HG02870 (cell line): ENCODE data around the gene SEMA3C.

ENCODE experiments used
- ATAC-seq: cut with Tn5 transposase; IDR thresholded peaks from one replicate; pipeline ENCODE4 v1.9.1; 2021; ENCODE audit warnings: mild to moderate bottlenecking, moderate library complexity; ENCODE audit not compliant: unreplicated experiment

The SEMA3C gene

DNA sequence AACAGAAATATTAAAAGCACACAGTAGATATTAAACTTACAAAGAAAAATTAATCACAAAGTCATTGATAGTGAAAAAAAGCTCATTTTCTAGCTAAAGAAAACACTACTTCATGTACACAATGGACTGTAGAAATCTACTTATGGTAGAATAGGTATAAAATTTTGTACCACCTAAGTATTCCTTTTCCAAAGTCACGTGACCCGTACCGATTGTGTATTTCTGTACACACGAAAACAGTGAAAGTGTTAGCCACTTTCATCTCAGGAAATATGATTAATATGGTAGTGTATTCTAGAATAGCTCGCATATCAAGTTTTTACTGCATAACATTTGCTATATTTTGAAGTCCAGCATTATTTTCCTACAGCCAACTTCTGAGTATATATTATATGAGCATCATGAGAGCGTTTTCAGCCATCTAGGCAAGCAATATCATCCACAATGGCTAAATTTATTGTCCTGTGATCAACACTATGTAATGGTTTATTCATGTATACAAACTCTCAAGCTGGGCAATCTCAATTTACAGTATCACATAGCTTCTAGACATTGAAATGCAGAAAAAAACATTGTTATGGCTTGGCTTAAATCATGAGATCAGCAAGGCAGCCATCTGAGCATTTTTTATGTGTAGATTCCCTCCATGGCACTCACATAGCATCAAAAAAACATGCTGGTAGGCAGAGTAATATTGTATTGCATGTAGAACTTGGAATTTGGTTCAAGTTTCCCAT, 165.7 kb downstream of the SEMA3C start:
- no peak for ATAC-seq

GRCh38 chr7:80749270-80749669, 169.6 kb downstream of the SEMA3C start:
- ATAC-seq = no peak

- no peak for ATAC-seq
Measured at GRCh38 chr7:80748363-80749042, 170.3 kb downstream of the SEMA3C start.

- no peak for ATAC-seq
Measured at GRCh38 chr7:80740778-80741545, 177.9 kb downstream of the SEMA3C start.

- ATAC-seq = no peak
Measured at GRCh38 chr7:80736371-80737125, 182.3 kb downstream of the SEMA3C start.

DNA sequence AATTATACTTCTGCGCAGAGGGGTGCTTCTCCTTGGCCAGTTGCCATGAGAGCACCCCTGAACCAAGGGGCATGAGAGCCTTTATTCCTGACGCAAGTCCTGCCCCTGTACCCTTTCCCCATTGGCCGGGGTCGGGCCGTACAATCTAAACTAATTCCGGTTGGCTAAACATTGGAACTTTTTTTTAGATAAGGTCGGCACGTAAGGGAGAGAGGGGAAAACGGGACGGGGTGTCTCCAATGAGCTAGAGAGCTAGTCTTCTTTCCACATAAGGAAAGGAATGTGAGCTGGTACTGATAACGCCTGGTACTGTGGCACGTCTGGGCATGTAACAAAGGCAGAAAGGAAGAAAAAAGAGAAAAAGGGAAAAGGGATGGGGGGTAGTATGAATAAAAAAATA, 183.5 kb downstream of the SEMA3C start:
- no peak for ATAC-seq

DNA sequence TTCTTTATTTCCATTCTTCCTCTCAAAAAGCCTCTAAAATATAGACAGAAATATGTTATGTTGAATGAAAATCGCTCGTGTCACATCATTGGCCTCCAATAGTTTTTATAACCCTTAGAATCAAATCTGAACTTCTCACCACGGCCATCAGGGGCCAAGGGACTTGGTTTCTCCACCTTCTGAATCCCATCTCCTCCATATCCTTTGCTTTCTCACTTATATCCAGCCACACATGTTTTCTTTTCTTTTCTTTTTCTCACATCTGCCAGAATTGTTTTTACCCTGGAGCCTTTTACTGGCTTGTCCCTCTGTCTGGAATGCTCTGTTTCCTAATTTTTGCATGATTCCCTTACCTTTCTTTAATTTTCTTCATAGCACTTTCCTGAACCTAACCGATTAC, 184.8 kb downstream of the SEMA3C start:
- no peak for ATAC-seq

DNA sequence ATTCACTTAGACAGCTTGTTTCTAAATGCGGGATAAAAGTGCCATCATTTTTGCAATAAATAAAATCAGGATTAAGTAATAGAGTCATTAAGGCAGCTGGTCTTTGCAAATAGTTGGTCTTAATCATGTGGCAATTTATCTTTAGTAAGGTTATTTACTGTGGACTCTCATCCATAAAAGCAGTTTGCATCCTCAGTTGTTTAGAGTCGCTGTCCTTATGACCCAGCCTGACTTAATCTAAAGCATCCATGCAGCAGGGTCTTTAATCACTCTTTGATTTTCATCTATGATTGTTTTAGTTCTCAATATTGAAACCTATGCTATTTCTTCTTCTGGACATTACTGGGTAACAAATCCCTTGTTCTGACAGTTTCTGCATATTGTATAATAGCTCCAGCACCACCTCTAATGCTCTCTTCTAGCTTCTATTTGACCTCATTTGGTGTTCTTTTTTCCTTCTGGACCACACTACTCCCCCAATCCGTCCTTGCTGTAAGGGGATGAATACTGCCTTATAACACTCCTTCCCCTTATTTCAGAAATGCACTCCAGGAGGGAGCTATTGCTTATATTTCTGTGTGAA, 185.4 kb downstream of the SEMA3C start:
- no peak for ATAC-seq

- ATAC-seq = no peak
Measured at GRCh38 chr7:80732630-80733029, 186.2 kb downstream of the SEMA3C start.

GRCh38 chr7:80731281-80731680, 187.6 kb downstream of the SEMA3C start:
- ATAC-seq = no peak

GRCh38 chr7:80729591-80730320, 189.1 kb downstream of the SEMA3C start:
- ATAC-seq = no peak

DNA sequence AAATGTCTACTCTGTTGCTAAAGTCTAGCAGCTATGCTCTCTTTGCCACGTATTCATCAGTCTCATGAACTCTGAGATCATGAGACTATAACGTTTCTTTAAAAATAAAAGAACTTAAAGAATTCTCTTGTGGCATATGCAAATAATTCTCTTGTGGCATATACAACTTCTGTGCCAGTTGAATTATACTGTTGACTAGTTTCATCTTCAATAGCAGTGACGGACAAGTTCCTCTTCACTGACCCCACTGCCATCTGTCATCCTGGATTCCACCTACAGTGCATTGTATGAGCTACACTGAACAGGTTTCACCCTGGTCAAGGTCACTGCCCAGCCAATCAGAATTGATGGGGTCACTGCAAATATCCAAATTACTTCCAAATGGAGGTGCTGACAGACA, 192.2 kb downstream of the SEMA3C start:
- ATAC-seq = no peak

GRCh38 chr7:80725181-80725611, 193.7 kb downstream of the SEMA3C start:
- ATAC-seq = no peak

DNA sequence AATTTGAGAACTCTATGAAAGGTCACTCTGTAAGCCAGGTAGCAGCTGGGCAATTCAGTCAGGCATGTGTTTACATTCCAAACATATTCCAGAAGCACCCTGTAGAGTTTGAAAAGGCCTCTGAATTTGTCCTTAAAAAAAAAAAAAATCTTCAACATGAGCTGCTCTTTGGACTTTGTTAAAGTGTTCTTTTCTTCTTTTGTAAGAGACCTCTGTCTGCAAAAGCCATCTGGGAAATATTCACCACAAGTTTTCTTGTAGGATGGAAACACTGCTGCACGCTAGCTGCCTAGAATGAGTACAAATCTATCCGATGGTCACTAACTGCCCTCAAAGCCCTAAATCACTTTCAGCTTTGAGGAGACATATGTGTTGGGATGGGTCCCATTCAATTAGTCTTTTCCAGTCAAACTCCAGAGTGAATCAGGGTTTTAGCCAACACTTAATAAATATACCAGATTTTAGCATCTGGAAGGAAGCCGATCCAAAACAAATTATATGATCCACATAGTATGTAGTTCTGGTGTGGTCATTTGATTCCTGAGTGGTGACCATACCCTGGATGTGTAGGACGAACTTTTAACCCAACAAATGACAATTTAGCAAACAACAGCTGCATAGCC, 194.5 kb downstream of the SEMA3C start:
- no peak for ATAC-seq

GRCh38 chr7:80722616-80723195, 196.1 kb downstream of the SEMA3C start:
- ATAC-seq = no peak

GRCh38 chr7:80721883-80722615, 196.8 kb downstream of the SEMA3C start:
- ATAC-seq = no peak

DNA sequence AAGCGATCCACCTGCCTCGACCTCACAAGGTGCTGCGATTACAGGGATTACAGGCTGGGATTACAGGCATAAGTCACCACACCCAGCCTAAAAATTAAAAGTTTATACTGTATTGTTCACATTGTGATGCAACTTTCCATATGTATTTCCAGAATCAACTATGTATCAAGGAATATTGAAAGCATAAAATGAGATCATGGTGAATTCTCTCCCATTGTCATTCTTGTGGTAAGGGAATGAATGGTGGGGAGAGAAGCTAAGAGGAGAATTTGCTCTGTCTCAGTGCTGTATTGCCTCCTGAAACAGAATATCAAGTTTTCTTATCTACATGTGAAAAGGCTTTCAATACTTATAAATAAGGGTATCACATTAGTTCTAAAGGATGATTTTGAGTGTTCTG, 198.7 kb downstream of the SEMA3C start:
- no peak for ATAC-seq

- no peak for ATAC-seq
Measured at GRCh38 chr7:80719261-80719660, 199.6 kb downstream of the SEMA3C start.

DNA sequence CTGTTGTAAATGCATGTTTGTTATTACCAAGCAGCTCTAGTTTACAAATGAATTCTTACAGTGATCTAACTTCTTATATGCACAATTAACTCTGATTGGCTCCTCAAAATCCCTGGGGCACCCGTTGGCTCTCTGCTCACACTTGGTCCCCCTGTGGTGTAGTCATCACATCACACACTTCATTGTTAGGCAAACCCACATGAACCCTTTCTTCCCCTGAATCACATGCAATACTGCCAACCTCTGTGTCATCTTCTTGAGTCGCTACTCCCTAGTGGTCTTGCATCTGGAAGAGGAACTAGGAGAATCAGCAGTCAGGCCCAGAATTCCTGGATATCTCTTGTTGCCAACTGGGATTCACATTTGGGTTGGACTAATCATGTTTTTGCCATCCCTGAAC, 207.3 kb downstream of the SEMA3C start:
- no peak for ATAC-seq
